ENCODE results near the gene CECR2.
"Not testable (repeated sequence)": the region's sequence is repeated elsewhere in the genome, so short reads cannot be mapped to it uniquely, and the experiment has no call there.

Gene CECR2

DNA sequence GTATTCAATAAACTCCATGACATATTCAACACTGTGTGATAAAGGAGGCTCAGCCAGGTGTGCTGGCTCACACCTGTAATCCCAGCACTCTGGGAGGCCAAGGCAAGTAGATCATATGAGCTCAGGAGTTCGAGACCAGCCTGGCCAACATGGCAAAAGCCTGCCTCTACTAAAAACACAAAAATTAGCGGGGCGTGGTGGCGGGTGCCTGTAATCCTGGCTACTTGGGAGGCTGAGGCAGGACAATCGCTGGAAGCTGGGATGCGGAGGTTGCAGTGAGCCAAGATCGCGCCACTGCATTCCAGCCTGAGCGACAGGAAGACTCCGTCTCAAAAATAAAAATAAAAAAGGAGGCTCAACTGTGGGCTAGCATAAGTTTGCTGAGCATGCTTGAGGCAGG lies 189.9 kb downstream of the CECR2 start:
- in situ Hi-C loops (cut with MboI; ENCODE audit: low sequenced_read_pairs), result no loop called here

DNA sequence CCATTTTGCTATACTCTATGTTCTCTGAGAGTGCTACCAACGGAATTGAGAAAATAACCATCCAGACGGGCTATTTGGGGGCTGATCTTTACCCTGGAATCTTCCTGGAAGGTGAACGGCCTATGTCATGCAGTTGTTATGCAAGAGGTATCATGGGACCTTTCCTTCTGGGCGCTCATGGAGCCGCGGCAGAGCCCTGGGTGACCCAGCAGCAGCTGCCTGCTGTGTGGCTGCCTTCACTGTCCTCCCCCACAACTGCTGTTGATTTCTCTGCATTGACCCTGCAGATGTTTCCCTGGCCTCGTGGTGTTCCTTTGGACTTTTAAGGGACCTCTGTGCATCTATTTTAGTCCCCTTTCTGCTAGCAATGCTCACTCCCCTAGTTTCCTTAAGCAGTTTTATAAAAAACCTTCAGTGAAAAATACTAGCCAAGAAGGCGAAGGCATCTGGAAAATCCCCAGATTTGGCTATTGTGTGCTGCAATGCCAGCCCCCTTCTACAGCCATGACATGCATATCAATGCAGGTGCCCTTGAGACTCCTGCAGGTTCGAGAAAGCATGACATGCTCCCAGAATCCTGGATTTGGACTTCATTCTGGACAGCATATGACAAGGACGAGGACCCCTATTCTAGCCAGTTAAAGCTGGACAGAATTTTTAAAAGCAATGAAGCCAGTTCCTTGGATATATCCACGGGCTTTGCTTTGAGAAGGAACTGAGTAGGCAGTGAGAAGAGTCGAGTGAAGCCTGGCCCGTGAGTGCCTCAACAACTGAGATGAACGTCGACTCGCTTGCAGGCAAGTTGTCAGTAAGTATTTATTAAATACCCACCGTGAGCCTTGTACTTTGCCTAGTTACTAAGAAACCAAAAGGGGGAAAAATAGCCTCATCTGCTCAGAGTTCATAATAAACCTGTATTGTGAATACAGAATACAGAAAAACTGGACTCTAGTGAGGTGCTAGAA lies 193.9 kb downstream of the CECR2 start, which contains the start of gene SLC25A18:
SLC25A18 (plus strand) TSS at position 593 of the 965 bp plus-strand sequence. CDS start 16,447 bp downstream, outside the sequence.
- in situ Hi-C loops (cut with MboI; ENCODE audit: low sequenced_read_pairs), result no loop called here

DNA sequence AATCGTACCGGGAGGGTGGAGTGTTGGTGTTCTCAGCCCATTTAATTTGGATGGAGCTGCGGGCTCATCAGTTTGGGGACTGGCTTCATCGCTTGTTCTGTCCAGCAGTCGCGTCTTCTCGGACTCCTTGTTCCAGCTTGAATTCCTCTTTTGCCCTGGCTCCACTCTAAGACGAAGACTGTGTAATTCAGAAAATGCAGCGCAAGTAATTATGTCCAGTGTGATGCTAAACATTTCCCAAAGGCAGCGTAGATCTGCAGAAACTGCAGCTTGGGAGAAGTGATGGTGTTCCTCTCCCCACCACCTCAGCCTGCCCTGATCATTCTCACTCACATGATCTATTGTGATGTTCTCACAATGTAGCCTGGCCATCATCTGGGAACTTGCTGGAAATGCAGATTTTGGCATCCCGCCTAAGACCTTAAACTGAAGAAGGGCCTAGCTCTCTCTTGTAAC lies 194.7 kb downstream of the CECR2 start:
- in situ Hi-C loops (cut with MboI; ENCODE audit: low sequenced_read_pairs), result no loop called here

DNA sequence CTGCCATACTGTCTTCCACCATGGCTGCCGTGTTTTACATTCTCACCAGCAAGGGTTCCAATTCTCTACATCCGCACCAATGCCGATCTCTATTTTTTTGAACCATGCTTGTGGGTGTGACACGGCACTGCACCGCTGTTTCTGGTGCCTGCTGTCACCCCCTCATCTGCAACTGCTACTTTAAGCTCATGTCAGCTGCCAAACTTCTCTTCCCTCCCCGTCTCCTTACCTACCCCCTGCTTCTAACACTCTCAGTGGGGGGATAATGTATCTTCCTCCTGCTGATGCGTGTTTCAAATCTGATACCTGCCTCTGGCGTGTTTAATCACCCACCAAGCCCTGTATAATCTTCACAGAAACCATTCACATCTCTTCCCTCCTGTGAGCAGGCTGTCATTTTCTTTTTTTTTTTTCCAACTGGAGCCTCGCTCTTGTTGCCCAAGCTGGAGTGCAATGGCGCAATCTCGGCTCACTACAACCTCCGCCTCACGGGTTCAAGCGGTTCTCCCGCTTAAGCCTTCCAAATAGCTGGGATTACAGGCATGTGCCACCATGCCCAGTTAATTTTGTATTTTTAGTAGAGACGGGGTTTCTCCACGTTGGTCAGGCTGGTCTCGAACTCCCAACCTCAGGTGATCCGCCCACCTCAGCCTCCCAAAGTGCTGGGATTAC lies 196.9 kb downstream of the CECR2 start:
- in situ Hi-C loops (cut with MboI; ENCODE audit: low sequenced_read_pairs), result not testable (repeated sequence)

DNA sequence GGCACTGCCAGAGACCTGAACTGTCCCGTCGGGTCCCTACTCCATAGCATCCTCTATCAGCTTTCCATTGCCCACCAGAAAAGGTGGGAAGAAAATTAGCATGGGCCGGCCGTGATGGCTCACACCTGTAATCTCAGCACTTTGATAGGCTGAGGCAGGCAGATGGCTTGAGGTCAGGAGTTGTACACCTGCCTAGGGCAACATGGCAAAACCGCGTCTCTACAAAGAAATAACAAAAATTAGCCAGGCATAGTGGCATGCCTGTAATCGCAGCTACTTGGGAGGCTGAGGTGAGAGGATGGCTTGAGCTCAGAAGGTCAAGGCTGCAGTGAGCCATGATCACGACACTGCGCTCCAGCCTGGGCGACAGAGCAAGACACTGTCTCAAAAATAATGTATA lies 197.5 kb downstream of the CECR2 start:
- in situ Hi-C loops (cut with MboI; ENCODE audit: low sequenced_read_pairs), result no loop called here

DNA sequence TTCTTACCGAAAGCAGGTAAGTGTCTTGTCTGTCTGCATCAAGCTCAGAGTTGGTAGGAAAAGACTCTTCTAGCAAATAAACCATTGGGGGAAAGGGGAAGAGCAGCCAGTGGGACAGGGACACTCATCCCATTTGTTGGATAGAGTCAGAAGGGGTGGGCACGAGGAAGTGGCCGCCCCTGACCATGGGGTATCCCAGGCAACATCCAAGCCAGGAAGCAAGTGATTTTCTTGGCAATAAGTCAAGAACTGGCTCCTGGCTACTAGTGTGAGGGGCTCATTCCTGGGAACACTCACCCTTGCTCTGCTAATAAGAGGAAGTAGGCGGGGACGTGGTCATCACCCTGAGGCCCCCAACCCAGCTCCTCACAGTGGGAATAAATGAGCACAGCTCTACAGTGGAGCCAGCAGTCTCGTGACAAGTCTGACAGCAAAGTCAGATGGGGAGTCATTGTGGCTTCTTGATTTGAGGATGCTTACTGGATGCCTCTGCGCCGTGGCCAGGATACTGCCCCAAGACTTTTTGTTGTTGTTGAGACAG lies 200.8 kb downstream of the CECR2 start:
- in situ Hi-C loops (cut with MboI; ENCODE audit: low sequenced_read_pairs), result no loop called here

DNA sequence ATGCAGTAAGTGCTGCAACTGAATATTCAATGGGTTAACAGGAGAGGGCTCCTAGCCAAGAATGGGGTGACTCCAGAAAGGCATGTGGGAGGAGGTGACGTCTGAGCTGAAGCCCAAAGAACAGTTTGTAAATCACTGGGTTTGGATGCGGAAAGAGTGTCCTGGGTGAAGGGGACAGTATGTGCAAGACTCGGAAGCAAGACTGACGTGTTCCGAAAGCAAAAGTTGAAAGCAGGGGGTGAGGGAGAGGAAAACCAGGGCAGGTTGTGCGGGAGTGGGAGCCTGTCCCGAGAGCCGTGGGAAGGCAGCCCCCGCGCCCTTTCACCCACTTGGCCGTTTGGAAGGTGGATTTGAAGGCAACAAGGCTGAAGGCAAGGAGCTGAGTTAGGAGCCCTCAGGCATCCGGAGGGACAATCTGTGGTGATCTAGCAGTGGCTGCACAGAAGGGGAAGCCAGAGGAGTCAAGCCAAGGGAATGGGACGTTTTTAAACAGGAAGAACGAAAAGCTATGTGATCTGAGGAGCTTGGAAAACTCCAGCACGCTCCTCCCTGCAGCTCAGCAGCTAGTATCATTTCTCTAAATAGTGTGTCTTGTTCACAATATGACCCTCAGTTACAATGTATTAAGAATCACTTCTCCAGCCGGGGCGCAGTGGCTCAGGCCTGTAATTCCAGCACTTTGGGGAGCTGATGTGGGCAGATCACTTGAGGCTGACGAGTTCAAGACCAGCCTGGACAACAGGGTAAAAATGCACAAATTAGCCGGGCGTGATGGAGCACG lies 201.8 kb downstream of the CECR2 start:
- in situ Hi-C loops (cut with MboI; ENCODE audit: low sequenced_read_pairs), result no loop called here

DNA sequence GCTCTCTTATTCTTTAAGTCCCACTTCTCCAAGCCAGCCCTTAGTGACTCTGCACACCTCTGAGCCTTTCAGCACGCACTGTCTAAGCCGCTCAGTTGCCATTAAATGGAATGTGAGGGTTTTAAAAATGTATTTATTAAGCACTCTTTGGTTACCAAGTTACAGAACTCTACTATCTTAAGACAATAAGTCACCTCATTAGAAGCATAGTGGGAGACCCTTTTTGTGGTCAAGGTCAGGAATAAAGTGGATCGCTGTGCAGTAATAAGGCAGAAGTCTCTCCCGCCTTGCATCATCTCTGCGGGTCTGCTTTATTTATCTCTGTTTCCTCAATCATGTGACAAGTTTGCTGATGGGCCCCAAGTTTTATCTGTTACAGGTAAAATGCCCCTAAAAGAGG lies 205.9 kb downstream of the CECR2 start:
- in situ Hi-C loops (cut with MboI; ENCODE audit: low sequenced_read_pairs), result no loop called here

DNA sequence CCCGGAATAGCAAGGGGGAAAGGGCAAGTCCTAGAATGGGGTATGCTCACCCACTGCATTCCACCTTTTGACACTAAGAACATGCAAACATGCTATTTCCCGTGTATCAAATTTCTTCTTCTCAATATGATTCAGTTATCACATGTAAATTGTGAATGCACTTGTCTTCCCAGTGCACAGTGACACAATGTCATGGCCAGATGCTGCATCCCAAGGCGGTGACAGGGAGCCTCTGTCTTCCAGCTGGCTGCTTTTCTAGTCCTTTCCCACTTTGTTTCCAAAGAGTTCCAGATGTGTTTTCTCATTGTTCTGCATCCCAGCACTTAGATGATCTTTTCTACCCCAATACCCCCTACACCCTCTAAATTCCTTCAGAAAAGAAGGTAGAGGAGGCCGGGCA lies 206.4 kb downstream of the CECR2 start:
- in situ Hi-C loops (cut with MboI; ENCODE audit: low sequenced_read_pairs), result no loop called here

DNA sequence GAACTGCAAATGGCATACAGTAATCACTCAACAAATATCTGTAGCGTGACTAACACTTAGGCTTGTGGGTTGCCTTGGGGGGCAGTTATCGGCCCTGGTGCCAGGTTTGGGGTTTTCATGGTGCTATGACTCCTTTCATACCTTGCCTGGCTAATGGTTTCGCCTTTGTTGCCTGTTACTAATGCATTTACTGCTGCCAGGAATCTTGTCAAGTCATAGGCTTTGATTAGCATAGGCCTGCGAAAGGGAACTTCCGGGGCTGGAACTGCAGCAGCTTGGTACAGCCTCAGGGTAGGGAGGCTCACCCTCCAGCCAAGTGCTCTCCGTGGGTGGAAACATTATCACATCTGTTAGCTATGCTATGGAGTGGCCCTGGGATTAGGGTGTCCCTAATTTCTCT lies 207.2 kb downstream of the CECR2 start:
- in situ Hi-C loops (cut with MboI; ENCODE audit: low sequenced_read_pairs), result no loop called here

DNA sequence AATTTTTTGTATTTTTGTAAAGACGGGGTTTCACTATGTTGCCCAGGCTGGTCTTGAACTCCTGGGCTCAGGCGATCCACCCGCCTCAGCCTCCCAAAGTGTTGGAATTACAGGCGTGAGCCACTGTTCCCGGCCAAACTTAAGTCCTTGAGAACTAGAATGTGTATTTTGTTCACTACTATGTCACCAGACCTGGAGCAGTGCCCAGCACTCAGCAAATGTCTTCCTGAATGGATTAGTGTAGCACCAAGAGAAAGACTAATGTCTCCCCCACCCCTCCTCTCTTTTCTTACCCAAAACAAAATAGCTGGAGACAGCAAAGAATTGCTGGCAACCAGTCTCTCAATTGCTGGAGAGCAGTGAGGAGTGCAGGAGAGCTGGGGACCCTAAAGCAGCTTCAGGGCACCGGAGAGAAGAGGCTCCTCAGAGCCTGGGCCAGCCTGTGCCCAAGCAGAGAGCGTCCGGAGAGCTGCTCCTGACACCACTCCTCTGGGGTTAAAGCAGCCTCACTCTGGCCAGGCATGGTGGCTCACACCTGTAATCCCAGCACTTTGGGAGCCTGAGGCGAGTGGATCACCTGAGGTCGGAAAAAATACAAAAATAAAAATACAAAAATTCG lies 209.0 kb downstream of the CECR2 start:
- in situ Hi-C loops (cut with MboI; ENCODE audit: low sequenced_read_pairs), result no loop called here

DNA sequence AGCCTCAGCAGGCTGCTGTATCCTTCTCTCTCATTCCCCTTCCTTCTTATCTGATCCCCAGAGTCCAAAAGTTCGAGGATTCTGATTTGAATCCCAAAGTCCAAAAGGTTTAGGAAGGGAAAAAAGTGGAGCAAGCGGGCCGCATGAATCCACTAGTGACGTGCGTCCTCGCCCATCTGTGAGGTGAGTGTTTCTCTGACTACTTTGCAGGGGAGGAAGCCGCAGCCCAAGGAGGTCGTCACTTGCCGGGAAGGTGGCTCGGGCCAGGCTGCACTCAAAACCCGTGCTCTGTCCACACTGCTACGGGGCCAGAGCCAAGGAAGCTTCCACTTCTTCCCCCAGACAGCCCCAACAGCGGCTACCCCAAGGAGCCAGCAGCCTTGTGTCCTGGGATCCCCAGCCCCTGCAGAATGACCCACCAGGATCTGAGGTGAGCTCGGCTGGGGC lies 210.3 kb downstream of the CECR2 start:
- in situ Hi-C loops (cut with MboI; ENCODE audit: low sequenced_read_pairs), result no loop called here

DNA sequence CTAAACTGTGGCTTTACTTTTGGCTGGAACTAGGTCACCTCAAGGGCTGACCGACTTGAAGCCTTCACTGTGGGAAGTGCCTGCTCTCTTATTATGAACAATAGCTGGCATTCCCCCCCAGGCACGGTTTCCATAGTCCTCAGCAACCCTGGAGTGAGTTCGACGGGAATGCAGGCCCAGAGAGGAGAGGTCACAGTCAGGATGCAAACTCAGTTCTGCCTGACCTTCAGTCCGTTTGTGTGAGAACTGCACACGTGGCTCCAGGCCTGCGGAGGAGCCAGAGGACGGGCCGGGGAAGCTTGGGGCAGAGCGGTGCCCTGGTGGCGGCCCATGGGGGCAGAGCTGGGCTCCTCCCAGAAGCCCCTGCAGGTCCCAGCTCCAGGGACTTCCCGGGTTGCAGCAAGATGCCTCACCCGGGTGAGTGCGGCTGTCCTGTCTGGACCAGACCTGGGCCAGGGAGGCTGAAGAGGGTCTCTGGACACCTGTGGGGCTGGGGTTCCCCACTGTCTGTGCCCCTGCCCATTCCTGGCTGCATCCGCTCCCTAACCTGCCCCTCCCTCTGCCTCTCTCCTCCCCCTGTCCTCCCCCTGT lies 211.3 kb downstream of the CECR2 start:
- in situ Hi-C loops (cut with MboI; ENCODE audit: low sequenced_read_pairs), result no loop called here

DNA sequence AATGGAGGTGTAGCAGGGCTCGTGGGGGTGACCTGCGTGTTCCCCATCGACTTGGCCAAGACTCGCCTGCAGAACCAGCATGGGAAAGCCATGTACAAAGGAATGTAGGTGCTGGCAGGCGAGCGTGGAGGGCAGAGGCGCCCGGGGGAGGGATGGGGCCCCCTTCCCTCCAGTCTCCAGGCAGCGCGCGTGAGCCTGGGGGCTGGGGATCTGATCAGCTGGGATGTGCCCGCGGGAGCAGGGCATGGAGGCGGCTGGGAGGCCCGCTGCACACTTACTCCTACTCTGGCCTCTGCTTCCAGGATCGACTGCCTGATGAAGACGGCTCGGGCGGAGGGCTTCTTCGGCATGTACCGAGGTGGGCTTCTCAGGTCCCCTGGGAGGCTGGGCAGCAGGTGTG lies 211.8 kb downstream of the CECR2 start:
- in situ Hi-C loops (cut with MboI; ENCODE audit: low sequenced_read_pairs), result no loop called here

DNA sequence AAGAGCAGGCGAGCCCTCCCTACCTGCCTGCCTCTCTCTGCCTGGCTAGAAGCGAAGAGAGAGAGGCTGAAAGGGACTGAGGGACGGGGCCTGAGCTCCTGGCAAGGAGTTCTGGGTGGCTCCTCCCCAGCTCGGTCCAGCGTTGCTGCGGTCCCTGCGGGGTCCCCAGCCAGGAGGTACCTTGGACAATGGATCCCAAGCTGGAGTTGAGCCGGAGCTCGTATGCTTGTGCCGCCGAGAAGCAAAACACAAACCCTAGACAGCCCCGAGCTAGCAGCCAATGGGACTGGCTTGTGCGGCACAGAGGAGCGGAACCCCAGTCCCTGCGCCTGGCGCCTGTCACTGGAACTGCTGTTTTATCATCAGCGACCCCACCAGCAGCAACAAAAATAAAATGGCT lies 212.4 kb downstream of the CECR2 start:
- in situ Hi-C loops (cut with MboI; ENCODE audit: low sequenced_read_pairs), result no loop called here

DNA sequence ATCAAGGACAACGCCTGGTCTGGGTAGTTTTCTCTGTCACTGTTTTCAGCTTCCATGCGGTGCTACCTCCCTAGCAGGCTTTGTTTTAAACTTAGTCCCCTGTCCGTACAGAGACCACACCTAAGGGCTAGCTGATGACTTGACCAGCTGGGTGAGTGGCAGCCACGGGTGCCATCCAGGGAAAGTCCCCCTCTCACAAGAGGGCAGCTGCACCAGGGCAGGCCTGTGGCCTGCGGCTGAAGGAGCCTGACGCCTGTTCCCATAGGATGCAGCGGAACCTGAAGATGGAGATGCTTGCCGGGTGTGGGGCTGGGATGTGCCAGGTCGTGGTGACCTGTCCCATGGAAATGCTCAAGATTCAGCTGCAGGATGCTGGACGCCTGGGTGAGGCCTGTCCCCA lies 213.9 kb downstream of the CECR2 start:
- in situ Hi-C loops (cut with MboI; ENCODE audit: low sequenced_read_pairs), result no loop called here

DNA sequence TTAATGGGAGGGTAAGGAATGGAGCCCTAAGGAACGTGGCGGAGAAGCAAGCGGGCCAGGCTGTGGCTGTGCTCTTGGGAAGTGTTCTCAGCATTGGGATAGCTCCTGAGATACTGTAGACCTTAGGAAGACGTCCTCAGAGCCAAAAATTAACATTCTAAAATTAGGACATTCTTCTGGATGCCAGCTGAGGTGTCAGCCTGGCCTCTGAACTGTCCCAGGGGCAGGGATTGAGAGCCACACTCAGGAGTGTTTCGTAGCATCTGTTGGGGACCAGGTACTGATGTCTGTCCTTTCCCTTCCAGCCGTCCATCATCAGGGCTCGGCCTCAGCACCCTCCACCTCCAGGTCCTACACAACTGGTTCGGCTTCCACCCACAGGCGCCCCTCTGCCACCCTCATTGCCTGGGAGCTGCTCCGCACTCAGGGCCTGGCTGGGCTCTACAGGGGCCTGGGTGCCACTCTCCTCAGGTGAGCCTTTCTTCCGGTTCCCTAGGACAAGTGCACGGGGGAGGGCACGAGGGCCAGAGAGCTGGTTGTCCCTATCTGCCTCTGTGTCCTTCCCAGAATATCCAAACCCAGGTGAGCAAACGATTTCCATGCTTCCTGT lies 217.7 kb downstream of the CECR2 start:
- in situ Hi-C loops (cut with MboI; ENCODE audit: low sequenced_read_pairs), result no loop called here

DNA sequence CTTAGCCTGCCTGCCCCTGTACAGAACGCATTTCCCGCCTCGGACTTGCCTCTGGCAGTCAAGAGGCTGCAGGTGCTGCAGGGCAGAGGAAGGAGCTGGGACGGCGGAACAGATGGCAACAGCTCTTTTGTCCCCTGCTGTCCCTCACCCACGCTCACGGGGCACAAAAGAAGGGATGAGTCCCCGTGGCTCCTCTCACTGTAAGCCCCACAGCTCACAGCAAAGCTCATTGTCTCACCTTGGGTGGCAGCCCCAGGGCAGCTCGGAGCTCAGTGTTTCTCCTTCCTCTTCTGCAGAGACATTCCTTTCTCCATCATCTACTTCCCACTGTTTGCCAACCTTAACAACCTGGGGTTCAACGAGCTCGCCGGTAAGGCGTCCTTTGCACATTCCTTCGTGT lies 218.4 kb downstream of the CECR2 start:
- in situ Hi-C loops (cut with MboI; ENCODE audit: low sequenced_read_pairs), result no loop called here

DNA sequence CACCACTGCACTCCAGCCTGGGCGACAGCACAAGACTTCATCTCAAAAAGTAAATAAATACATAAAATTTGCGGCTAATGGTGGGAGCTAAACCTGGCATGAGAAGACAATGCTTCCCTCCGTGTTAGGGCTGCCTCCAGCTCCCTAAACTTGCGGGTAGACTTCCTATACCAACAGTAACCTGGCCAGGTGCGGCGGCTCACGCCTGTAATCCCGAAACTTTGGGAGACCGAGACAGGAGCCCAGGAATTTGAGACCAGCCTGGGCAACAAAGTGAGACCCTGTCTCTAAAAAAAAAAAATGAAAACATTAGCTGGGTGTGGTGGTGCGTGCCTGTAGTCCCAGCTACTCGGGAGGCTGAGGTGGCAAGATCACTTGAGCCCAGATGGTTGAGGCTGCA lies 219.3 kb downstream of the CECR2 start:
- in situ Hi-C loops (cut with MboI; ENCODE audit: low sequenced_read_pairs), result no loop called here

Measured in HL-60/S4 treated with retinoic acid at 250 ng/mL for 4 days and 3 days (cell line).